ENCODE data around the gene MYH1. TPM values are rescaled to one million over a fixed set of nuclear protein-coding genes. Genes with fewer than 3 reads are reported as not detected.
"Not testable (repeated sequence)": the region's sequence is repeated elsewhere in the genome, so short reads cannot be mapped to it uniquely, and the experiment has no call there.

MYH1 gene
- polyA plus RNA-seq (ENCODE audit: insufficient read length in 3 of 3): under 1 TPM in 1 of 3 donors, not detected in 2; 0.03 TPM

DNA sequence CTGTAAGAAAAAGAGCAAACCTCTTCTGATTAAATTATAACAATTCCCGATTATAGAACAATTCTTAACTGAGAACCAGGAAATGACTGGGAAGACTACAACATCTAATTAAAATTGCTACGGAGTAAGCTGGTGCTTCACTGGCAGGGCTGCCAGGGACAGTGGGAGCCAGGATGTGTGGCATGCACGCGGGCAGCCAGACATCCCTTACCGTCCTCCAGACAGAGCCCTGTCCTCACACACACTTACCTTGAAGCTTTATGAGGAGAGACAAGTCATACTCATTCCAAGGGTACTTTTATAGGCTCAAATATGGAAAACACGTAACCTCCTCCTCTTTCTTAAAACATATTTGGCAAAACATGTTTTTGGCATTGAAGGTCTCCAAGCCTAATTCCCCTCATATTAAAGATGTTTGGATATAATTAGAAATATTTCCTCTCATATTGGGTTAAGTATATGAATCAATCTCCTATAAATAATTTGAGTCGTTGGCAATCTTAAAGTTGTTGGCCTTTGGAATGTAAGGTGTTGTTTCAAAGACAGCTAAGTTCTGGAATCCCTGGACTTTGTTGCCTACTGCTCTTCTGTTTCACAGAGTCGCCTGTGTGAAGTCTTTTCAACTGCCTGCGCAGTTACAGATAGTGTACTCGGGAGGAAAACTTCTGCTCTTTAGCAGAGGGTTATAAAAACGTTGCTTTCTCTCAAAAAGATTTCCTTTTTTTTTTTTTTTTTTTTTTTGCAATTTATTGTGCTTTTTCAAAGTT lies at the start of gene MYH1:
MYH1 (minus strand) TSS at position 272 of the 767 bp plus-strand sequence. CDS start 1,900 bp downstream, outside the sequence.
- DNase-seq (ENCODE audit: low read depth in 3 of 3, low spot score in 2 of 3): no peak

DNA sequence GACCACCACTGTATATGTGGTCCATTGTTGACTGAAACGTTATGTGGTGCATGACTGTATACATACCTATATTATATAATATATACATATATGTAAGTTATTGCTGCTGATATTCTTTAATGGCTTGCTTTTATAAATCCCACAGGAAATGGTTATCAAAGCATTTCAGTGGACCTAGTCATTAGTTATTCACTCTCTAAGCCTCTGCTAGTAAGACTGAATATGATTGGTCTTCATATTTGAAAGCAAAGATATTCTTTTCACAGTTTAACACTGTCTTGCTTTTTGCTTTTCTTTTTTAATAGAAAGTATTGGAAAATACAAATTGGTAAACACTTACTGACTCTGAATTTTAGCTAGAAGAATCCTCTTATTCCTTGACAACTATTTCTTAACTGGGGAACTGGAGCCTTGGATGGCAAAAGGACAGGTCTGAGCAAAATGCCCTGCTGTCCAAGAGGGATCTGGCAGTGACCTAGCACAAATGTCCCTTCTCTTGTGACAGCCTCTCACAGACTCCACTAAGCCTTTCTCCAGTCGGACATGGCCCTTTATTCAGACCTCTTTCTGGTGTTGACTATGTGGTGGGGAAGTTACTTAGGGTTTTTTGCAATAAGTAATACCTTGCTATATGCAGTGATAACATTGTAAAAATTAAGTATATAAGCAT lies 45.8 kb upstream of the MYH1 start:
- DNase-seq (ENCODE audit: low read depth in 3 of 3, low spot score in 2 of 3): no peak

DNA sequence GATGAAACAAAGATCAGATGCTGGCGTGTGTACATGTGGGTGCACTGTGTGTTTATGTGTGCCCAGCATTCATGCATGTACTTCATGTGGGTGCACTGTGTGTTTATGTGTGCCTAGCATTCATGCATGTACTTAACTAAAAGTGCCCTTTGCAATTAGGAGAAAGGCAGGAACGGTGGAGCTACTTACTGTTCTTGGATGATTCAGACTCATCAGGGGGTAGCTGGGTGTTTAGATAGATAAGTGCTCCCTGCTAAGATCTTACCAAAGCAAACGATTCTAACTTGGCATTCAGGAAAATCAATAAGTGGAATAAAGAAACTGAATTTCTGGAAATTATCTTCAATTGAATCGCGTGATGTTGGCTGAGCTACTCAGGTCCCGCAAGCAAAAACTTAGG lies 39.7 kb upstream of the MYH1 start:
- DNase-seq (ENCODE audit: low read depth in 3 of 3, low spot score in 2 of 3): no peak

- no peak for DNase-seq (ENCODE audit: low read depth in 3 of 3, low spot score in 2 of 3)
These were observed 39.1 kb upstream of the MYH1 start for GRCh38 chr17:10557422-10557821.

GRCh38 chr17:10556301-10557005 lies 38.1 kb upstream of the MYH1 start:
- DNase-seq (ENCODE audit: low read depth in 3 of 3, low spot score in 2 of 3): no peak

- no peak for DNase-seq (ENCODE audit: low read depth in 3 of 3, low spot score in 2 of 3)
These were observed 31.7 kb upstream of the MYH1 start for GRCh38 chr17:10550014-10550413.

DNA sequence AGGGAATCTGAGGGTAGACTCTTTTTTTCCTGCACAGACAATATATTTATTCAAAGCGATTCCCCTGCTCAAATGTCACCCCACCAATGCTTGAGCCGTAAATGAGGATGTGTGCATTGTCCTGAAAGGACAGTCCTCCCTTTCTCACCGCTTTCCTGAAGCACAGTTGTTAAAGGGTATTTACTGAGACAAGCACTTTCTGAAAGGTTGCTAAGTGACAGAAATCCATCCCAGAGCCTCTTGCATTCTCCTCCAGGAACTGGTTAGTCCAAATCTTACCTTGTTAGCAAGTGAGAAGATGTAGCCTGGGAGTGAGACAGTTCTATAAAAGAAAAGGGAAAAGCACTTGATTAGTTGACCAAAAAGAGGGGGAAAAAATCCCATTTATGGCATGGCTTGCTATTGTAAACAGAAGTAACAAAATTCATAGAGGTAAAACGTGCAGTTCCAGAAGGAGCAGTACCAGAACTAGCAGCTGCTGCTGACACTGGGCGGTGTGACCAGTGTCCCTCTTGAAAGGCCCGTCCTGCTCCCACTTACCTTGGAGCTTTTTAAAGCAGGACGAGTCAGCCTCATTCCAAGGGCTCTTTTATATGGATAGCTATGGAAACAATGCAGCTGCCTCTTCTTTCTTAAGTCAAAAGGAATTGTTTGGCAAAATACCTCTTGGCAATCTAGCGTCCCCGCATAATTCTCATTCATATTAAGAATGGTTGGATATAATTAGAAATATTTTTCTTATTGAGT lies 30.9 kb upstream of the MYH1 start, which contains the start of gene MYH2:
MYH2 (minus strand) TSS at position 563 of the 747 bp plus-strand sequence. CDS start 1,738 bp downstream, outside the sequence.
- DNase-seq (ENCODE audit: low read depth in 3 of 3, low spot score in 2 of 3): no peak

DNA sequence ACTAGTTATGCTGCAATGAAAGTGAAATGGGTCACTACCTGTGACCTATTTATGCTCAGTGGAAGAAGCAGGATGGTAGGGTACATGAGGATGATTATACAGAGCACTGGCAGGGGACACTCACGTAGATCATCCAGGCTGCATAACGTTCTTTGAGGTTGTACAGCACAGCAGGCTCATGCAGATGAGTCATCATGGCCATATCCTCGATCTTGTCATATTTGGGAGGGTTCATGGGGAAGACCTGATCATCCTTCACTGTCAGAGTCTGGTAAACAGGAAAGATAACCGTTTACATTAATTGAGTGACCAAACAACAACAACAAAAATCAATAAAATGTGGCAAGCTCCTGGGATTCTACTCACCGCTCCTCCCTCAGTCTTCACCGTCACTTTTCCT lies 29.0 kb upstream of the MYH1 start:
- DNase-seq (ENCODE audit: low read depth in 3 of 3, low spot score in 2 of 3): no peak

GRCh38 chr17:10543486-10543885 lies 25.1 kb upstream of the MYH1 start:
- not testable (repeated sequence) for DNase-seq (ENCODE audit: low read depth in 3 of 3, low spot score in 2 of 3)

DNA sequence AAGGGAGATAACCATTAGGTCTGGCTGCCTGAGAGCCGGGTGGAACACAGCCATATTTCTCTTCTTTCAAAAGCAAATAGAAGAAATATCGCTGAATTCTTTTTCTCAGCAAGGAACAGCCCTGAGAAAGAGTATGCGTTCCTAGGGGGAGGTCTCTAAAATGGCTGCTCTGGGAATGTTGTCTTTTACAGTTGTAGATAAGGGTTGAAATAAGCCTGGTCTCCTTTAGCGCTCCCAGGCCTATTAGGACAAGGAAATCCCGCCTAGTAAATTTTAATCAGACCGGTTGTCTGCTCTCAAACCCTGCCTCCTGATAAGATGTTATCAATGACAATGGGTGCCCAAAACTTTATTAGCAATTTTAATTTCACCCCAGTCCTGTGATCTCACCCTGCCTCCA lies 22.8 kb upstream of the MYH1 start:
- not testable (repeated sequence) for DNase-seq (ENCODE audit: low read depth in 3 of 3, low spot score in 2 of 3)

DNA sequence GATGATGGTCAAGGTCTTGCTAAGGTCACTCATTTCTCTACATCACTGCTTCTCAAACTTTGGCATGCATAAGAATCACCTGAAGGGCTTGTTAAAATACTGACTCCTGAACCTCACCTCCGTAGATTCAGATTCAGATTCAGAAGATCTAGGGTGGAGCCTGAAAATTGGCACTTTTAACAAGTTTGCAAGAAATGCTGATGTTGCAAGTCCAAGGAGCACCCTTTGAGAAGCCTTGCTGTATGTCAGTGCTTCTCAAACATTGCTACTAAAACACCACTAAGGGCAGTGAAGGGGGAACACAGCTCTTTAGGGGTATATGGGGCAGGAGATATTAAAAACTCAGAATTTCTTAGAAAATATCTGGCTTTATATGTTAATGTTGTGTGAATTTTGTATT lies 13.7 kb upstream of the MYH1 start:
- DNase-seq (ENCODE audit: low read depth in 3 of 3, low spot score in 2 of 3): no peak

DNA sequence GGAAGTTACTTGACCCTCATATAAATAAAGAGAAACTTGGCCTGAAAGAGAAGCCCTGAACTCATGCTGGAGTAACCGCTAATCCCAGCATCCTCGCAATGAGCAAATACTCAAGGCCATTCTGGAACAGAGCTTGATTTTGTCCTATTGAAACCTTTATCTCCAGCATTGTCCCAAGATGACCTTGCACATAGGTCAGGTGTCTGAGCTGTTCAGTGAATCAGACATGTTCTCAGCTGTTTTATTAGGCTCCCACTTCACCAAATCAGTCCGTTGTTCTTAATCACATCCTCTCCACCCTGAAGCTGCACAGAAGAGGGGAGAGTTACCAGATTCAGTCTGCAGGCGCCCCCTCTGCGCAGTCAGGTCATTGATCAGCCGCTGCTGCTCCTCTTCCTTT lies 9.1 kb upstream of the MYH1 start:
- DNase-seq (ENCODE audit: low read depth in 3 of 3, low spot score in 2 of 3): no peak

DNA sequence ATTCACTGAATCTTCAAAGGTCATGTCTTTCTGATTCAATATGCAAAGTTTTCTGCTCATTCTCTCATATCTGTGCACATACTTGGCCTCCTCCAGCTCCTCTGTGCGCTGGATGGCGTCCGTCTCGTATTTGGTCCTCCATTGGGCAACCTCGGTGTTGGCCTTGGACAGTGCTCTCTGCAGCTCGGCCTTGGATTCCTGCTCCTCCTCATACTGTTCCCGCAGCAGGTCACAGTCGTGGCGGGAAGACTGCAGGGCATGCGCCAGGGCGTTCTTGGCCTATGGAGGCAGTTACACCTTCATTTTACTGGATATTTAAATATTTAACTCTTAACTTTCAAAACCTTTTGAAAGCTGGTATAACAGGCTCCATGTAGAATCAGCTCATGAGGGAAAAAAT lies 8.2 kb upstream of the MYH1 start:
- DNase-seq (ENCODE audit: low read depth in 3 of 3, low spot score in 2 of 3): no peak

GRCh38 chr17:10523064-10523463 lies 4.7 kb upstream of the MYH1 start:
- no peak for DNase-seq (ENCODE audit: low read depth in 3 of 3, low spot score in 2 of 3)

DNA sequence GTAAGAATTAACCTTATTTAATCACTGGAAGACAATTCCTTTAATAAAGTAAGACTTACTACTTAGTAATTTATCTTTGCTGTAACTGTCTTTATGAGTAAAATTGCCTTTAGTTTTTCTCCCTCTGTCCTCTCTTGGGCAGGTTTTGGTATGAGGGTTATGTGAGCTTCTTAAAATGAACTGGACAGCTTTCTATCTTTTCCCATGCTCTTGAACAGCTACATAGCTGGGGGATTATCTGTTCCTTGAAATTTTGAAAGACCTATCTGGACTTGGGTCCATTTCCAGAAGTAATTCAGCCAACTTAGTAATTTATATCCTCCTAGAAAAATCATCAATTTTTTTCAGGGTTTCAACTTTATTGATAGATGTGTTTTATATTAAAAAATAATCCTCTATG lies 3.6 kb upstream of the MYH1 start:
- no peak for DNase-seq (ENCODE audit: low read depth in 3 of 3, low spot score in 2 of 3)

DNA sequence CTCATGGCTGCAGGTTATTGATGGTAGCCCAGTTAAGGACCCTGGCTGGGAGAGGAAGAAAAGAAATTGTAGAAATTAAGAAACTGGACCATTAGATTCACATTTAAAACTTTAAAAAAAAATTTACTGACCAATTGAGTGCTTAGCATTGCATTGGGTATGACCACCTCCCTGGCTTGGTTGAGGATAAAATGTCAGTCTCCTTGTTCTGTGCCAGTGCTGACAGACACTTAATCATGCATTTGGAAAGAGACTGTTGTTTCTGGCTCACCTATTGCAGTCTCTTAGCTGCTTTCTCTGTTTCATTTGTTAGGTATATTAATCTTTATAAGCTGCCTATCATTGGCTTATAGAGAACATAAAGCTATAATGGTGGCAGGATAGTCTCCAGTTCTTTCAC lies 1.7 kb downstream of the MYH1 start:
- no peak for DNase-seq (ENCODE audit: low read depth in 3 of 3, low spot score in 2 of 3)

DNA sequence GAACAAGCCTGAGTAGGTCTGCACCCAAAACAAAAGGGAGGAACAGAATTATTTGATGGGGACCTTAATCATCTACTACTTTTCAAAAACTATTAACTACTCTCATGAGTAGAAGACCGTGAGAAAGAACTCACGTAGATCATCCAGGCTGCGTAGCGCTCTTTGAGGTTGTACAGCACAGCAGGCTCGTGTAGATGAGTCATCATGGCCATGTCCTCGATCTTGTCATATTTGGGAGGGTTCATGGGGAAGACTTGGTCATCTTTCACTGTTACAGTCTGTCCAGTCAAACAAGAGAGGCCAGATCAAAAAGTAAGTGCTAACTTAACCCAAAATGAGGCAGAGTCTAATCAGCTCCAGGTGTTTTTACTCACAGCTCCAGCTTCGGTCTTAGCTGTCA lies 2.3 kb downstream of the MYH1 start:
- no peak for DNase-seq (ENCODE audit: low read depth in 3 of 3, low spot score in 2 of 3)

- DNase-seq (ENCODE audit: low read depth in 3 of 3, low spot score in 2 of 3): no peak
These were observed 4.9 kb downstream of the MYH1 start for GRCh38 chr17:10513299-10514067.

- DNase-seq (ENCODE audit: low read depth in 3 of 3, low spot score in 2 of 3): no peak
These were observed 5.5 kb downstream of the MYH1 start for GRCh38 chr17:10512856-10513255.

DNA sequence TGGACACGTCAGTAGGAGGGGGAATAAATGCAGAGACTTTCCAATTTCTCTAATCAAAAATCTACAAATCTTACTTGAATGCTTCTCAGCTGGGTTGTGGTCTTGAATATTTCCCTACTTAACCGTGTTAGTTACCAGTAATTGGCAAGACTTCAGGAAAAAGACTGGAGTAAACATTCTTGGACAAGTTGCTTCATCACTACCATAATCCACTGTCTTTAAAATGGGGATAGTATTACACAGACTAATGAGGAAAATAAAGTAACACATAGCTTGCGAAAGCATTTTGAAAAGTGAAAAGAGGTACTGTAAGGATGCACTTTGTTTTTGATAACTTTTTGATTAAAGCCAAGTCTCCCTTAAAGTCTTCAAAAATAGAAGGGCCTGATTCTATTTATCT lies 18.4 kb downstream of the MYH1 start:
- DNase-seq (ENCODE audit: low read depth in 3 of 3, low spot score in 2 of 3): no peak

Data from right renal cortex interstitium (tissue), 3 donors.